Stimulated activated CD8-positive, alpha-beta memory T cell treated with anti-CD3 and anti-CD28 coated beads, Interleukin-15, amount 100 ng/mL, for 4 hours (primary cell): ENCODE measurements around the gene LCN1.

Source experiments
- DNase-seq, 2 donors: peaks; one replicate each; pipeline ENCODE4 v3.0.0-alpha.2; 2020; ENCODE audit warnings: low read depth in 2 of 2

The LCN1 gene

DNA sequence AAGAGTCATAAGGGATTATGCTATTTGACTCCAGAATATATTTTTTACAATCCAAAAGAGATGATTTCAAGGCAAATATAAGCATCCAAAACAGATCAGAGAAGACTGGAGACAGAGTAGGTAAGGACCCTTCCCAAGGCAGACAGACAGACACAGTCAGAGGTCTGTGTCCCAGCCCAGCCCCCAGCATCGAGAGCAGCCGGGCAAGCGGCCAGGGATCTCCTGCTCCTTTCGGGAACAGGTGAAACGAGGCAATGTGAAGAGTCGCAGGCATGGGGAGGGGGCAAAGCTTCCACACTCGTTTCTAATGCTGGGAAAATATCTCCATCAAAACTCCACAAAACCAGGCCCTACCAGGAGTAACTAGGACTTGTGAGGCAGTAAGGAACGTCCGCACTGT, 46.1 kb downstream of the LCN1 start:
- DNase-seq = no peak

DNA sequence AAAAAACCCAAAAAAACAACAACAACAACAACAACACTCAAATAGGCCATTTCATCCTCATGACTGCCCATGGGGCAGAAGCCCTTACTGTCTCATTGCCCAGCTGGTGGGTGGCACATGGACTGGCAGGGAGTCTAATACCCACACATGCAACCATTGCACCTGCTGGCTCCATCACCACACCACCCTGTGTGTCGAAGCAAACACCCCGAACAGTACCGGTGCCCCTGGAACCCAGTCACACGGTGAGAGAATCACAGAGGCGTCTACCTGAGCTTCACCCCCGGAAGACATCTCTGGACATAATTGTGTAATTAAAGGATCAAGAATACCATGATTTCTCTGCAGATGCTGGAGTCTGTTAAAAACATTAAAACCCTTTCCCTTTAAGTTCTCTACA, 46.8 kb downstream of the LCN1 start:
- DNase-seq = no peak

DNA sequence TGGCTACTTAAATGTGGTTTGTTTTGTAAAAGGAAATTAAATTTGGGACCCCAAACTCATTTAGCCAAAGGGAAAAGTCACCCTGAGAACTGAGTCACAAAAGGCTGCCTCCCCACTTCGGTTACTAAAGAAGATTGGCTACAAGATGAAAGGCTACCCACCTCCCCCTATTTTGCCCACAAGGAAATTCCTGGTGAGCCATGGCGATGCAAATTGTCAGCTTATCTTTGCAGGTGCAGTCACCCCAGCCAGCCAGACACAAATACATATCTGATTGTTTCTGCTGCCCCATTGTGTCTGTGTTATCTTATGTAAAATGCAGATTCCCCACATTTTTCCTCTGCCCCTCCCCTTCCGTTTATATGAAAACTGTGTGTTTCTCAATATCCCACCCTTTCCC, 49.2 kb downstream of the LCN1 start:
- DNase-seq = no peak

DNA sequence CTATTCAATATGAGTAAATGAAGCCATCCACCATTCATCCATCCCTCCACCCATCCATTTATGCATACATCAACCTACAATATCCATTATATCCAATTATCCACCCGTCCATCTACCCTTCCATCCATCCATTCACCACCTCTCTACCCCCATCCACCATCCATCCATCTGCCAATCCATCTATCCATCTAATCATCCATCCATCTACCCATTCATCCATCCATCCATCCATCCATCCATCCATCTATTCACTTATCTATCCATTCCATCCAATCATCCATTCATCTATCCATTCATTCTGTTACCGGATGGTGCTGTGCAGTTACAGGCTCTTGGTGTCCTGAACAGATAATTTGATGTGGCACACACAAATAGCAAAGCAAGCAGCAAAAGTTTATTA, 51.0 kb downstream of the LCN1 start:
- DNase-seq = no peak

DNA sequence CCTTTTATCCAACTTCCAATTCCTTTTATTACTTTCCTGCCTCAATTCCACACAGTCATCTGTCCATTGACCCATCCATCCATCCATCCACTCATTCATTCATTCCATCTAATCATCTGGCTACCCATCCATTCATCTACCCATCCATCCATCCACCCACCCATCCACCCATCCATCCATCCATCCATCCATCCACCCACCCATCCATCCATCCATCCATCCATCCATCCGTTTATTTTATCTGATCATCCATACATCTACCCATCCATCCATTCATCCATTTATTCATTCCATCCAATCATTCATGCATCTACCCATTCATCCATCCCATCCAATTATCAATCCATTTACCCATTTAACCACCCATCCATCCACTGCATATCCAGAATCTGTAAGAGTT, 51.9 kb downstream of the LCN1 start:
- DNase-seq = no peak

DNA sequence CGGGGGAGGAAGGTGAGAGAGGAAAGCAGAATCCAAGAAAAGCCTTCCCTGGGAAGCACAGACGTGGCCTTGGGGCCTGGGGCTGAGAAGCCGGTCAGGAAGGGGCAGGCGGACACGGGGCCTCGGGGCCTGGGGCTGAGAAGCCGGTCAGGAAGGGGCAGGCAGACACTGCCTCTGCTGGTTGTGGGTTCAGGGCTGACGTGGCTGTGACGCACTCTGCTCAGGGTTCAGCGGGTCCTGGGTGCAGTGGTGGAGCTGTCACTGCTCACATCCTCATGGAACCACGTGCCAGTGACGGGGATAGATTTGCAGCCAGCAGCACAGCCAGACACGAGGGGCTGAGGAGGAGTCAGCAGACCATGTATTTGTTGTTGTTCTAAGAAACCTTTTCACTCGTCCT, 53.1 kb downstream of the LCN1 start:
- DNase-seq = no peak

DNA sequence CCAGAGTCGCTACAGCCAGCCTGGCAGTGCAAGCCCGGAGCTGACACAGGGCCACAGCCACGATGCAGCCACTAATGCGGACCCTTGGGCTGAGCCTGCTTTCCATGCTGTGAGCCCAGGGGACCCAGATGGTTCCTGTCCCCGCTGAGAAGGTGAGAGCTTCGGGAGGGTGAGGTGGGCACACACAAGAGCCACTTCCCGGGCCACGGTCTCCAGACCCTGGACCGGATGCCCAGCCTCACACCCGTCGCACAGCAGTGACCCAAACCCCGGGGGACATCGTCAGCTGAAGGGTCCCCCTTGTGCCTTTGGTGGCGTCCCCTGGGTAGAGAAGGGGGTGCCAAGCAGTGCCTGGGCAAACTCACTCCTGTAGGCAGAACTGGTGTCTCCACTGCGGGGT, 53.7 kb downstream of the LCN1 start:
- DNase-seq = no peak
